ENCODE measurements around the gene NUDT14. TPM values are rescaled to one million over a fixed set of nuclear protein-coding genes. Genes with fewer than 3 reads are reported as not detected.

The NUDT14 gene
- total and polyA plus RNA-seq, 2 of the 4 experiments (the other 2 are of a cell fraction): 5.6 to 9.3 TPM

DNA sequence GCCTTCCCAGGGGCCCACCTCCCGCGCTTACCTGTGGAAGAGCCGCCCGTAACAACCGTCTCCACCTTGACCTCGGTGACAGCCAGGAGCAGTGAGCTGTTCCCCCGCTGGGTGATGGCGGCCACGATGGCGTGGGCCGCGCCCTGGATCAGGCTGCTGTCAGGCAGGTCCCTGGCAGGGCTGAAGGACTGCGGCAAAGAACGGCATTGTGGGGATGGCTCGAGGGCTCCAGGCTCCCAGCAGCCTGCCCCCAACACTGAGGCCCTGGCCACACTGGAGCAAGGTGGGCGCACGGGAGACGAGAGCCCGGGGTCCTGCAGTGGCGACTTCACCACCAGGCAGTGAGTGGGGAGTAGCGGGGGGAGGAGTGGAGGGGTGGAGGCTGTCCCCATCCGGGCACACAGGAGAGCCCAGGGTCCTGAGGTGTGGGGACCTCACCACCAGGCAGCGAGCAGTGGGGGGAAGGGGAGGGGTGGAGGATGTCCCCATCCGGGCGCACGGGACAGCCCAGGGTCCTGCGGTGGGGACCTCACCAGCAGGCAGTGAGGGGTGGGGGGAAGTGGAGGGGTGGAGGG lies 37.6 kb downstream of the NUDT14 start:
- no peak overlapping the region for H2BK120ac ChIP-seq (ENCODE audit: low read depth, low read length)
- H2AFZ ChIP-seq (replicated peaks; ENCODE audit: low read length, poor library complexity): no peak overlapping the region
- WGBS, 2 experiments (ENCODE audit: extremely low coverage in 2 of 2, insufficient read length in 1 of 2): 89% methylated on average over 19 of the region's 27 CpGs; no CpG with 5 or more reads in 1 of the 2 experiments
- H3K4ac ChIP-seq (ENCODE audit: low read depth, low read length): no peak overlapping the region
- H3K9me3 ChIP-seq (ENCODE audit: control insufficient read depth, insufficient read depth, low read length): peaks cover 14% of the 10 kb centered on the region
- H3K9me1 ChIP-seq (ENCODE audit: insufficient read depth, low read length): no peaks in the 10 kb centered on the region
- H2BK20ac ChIP-seq (ENCODE audit: low read depth, low read length): no peak overlapping the region
- H3K9ac ChIP-seq (ENCODE audit: low read depth, low read length): no peak overlapping the region
- H3K23ac ChIP-seq (ENCODE audit: low read depth, low read length): no peak overlapping the region
- no peaks in the 10 kb centered on the region for H3K4me1 ChIP-seq (ENCODE audit: control insufficient read depth, insufficient read depth, low read length)
- BruUV-seq (replicated peaks): no TSS peak
- no peaks in the 10 kb centered on the region for H3K27me3 ChIP-seq (ENCODE audit: control insufficient read depth, insufficient read depth, low read length)
- H2BK5ac ChIP-seq (ENCODE audit: low read depth, low read length, poor library complexity, severe bottlenecking): no peak overlapping the region
- no peak overlapping the region for H3K4me2 ChIP-seq (ENCODE audit: low read depth, low read length)
- ChIA-PET CTCF (no interaction called here), POLR2A (ENCODE audit: unreplicated experiment) (no interaction called here)
- intact Hi-C loops (cut with micrococcal nuclease): no loop called here
- H3K14ac ChIP-seq (replicated peaks; ENCODE audit: low read depth, low read length): no peak overlapping the region
- no peak overlapping the region for H4K8ac ChIP-seq (ENCODE audit: low read depth in 2 of 2, low read length in 2 of 2)
- H3K18ac ChIP-seq (ENCODE audit: low read depth, low read length): no peak overlapping the region
- DNase-seq (no peak), ATAC-seq (ENCODE audit: low read depth) (no peak)
- no peak overlapping the region for H3K4me3 ChIP-seq (ENCODE audit: insufficient read depth, low read depth, low read length)
- no peak overlapping the region for H2AK5ac ChIP-seq (ENCODE audit: low read depth, low read length)
- H3K36me3 ChIP-seq (ENCODE audit: control insufficient read depth, insufficient read depth, low read length): no peaks in the 10 kb centered on the region
- H2BK15ac ChIP-seq (ENCODE audit: low read depth, low read length): no peak overlapping the region
- H2AK9ac ChIP-seq (replicated peaks; ENCODE audit: low read depth, low read length, poor library complexity): peak overlapping the region; percentile 72
- dilution Hi-C loops (cut with HindIII; ENCODE audit: low sequenced_read_pairs, unreplicated experiment): no loop called here
- TF ChIP-seq FOS (IDR thresholded peaks at IDR 0.05; ENCODE audit: low read depth, low read length): no peak
- TF ChIP-seq MAZ (IDR thresholded peaks at IDR 0.05; ENCODE audit: borderline replicate concordance, low read depth, low read length): no peak
- TF ChIP-seq RAD21 (IDR thresholded peaks at IDR 0.05; ENCODE audit: low read length): no peak
- no peak for TF ChIP-seq RCOR1 (IDR thresholded peaks at IDR 0.05; ENCODE audit: insufficient replicate concordance, low read length)
- no peak for TF ChIP-seq NFE2L2 (IDR thresholded peaks at IDR 0.05; ENCODE audit: low read depth, low read length)
- TF ChIP-seq POLR2A (IDR thresholded peaks at IDR 0.05; ENCODE audit: low read depth, low read length): no peak
- no peak for TF ChIP-seq MXI1 (IDR thresholded peaks at IDR 0.05; ENCODE audit: borderline replicate concordance, low read depth, low read length)
- TF ChIP-seq, protein P1, sequence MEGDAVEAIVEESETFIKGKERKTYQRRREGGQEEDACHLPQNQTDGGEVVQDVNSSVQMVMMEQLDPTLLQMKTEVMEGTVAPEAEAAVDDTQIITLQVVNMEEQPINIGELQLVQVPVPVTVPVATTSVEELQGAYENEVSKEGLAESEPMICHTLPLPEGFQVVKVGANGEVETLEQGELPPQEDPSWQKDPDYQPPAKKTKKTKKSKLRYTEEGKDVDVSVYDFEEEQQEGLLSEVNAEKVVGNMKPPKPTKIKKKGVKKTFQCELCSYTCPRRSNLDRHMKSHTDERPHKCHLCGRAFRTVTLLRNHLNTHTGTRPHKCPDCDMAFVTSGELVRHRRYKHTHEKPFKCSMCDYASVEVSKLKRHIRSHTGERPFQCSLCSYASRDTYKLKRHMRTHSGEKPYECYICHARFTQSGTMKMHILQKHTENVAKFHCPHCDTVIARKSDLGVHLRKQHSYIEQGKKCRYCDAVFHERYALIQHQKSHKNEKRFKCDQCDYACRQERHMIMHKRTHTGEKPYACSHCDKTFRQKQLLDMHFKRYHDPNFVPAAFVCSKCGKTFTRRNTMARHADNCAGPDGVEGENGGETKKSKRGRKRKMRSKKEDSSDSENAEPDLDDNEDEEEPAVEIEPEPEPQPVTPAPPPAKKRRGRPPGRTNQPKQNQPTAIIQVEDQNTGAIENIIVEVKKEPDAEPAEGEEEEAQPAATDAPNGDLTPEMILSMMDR (conservative IDR thresholded peaks at IDR 0.05; ENCODE audit: low read depth, low read length): no peak
- TF ChIP-seq MAFK (IDR thresholded peaks at IDR 0.05; ENCODE audit: low read depth, low read length): no peak
- TF ChIP-seq CHD1 (IDR thresholded peaks at IDR 0.05; ENCODE audit: low read depth, low read length): no peak
- TF ChIP-seq, protein P2, sequence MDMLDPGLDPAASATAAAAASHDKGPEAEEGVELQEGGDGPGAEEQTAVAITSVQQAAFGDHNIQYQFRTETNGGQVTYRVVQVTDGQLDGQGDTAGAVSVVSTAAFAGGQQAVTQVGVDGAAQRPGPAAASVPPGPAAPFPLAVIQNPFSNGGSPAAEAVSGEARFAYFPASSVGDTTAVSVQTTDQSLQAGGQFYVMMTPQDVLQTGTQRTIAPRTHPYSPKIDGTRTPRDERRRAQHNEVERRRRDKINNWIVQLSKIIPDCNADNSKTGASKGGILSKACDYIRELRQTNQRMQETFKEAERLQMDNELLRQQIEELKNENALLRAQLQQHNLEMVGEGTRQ (IDR thresholded peaks at IDR 0.05; ENCODE audit: low read depth, low read length): no peak
- no peak for TF ChIP-seq RFX5 (IDR thresholded peaks at IDR 0.05; ENCODE audit: low read depth, low read length)
- no peak for TF ChIP-seq CEBPB (IDR thresholded peaks at IDR 0.05; ENCODE audit: low read depth, low read length)
- no peak for TF ChIP-seq SMC3 (IDR thresholded peaks at IDR 0.05; ENCODE audit: low read depth, low read length)
- TF ChIP-seq, protein P3, sequence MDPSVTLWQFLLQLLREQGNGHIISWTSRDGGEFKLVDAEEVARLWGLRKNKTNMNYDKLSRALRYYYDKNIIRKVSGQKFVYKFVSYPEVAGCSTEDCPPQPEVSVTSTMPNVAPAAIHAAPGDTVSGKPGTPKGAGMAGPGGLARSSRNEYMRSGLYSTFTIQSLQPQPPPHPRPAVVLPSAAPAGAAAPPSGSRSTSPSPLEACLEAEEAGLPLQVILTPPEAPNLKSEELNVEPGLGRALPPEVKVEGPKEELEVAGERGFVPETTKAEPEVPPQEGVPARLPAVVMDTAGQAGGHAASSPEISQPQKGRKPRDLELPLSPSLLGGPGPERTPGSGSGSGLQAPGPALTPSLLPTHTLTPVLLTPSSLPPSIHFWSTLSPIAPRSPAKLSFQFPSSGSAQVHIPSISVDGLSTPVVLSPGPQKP (IDR thresholded peaks at IDR 0.05; ENCODE audit: borderline replicate concordance, low read depth, low read length): no peak
- TF ChIP-seq BHLHE40 (IDR thresholded peaks at IDR 0.05; ENCODE audit: low read depth, low read length): no peak
- in situ Hi-C loops (cut with MboI; ENCODE audit: low sequenced_read_pairs): no loop called here
- H4K91ac ChIP-seq (ENCODE audit: insufficient read depth, low read depth, low read length): no peak overlapping the region
- H3K56ac ChIP-seq (ENCODE audit: extremely low read depth, insufficient read depth, low read length): no peak overlapping the region
- H4K5ac ChIP-seq (ENCODE audit: low read depth, low read length): no peak overlapping the region
- no peaks in the 10 kb centered on the region for H4K20me1 ChIP-seq (ENCODE audit: insufficient read depth, low read length)
- H3K79me1 ChIP-seq (ENCODE audit: low read depth in 1 of 2, low read length in 2 of 2): no peaks in the 10 kb centered on the region
- H3K27ac ChIP-seq (ENCODE audit: insufficient read depth, low read length): no peak overlapping the region
